Astrocyte (in vitro differentiated cells and primary cell): ENCODE data around the gene CHCHD4. TPM values are rescaled to one million over a fixed set of nuclear protein-coding genes. Genes with fewer than 3 reads are reported as not detected.

Experiments used
- DNase-seq: peaks from one replicate; pipeline ENCODE4 v3.0.0-alpha.2; 2010; ENCODE audit warnings: low read depth
- FAIRE-seq: peaks from 2 replicates; lab custom pipeline; 2011; peaks lifted over from hg19 to GRCh38; lab: Jason Lieb, UNC
- H2AFZ ChIP-seq: 2 replicates; pipeline ENCODE4 v1.6.0; 2012; ENCODE audit warnings: low read depth, low read length, inconsistent platforms
- H3K27ac ChIP-seq: 2 replicates; pipeline ENCODE4 v1.5.1; 2011; ENCODE audit warnings: low read depth, low read length, inconsistent platforms
- H3K27me3 ChIP-seq: 2 replicates; pipeline ENCODE4 v1.6.0; 2011; ENCODE audit warnings: low read length, inconsistent platforms; ENCODE audit not compliant: insufficient read depth
- H3K36me3 ChIP-seq: 2 replicates; pipeline ENCODE4 v1.5.1; 2011; ENCODE audit warnings: low read length, inconsistent platforms; ENCODE audit not compliant: insufficient read depth
- H3K4me1 ChIP-seq: 2 replicates; pipeline ENCODE4 v1.5.1; 2011; ENCODE audit warnings: low read length, inconsistent platforms; ENCODE audit not compliant: insufficient read depth
- H3K4me2 ChIP-seq: 2 replicates; pipeline ENCODE4 v1.6.0; 2012; ENCODE audit warnings: low read length, inconsistent platforms
- H3K4me3 ChIP-seq: 2 replicates; pipeline ENCODE4 v1.5.1; 2011; ENCODE audit warnings: low read depth, mild to moderate bottlenecking, low read length, inconsistent platforms; ENCODE audit not compliant: insufficient read depth
- H3K79me2 ChIP-seq: 2 replicates; pipeline ENCODE4 v1.6.0; 2012; ENCODE audit warnings: mild to moderate bottlenecking, low read length, inconsistent platforms; ENCODE audit not compliant: insufficient read depth
- H3K9ac ChIP-seq: 2 replicates; pipeline ENCODE4 v1.6.0; 2012; ENCODE audit warnings: mild to moderate bottlenecking, low read length, inconsistent platforms
- H3K9me3 ChIP-seq: 2 replicates; pipeline ENCODE4 v1.5.1; 2012; ENCODE audit warnings: low read depth, mild to moderate bottlenecking, low read length, inconsistent platforms; ENCODE audit not compliant: insufficient read depth
- H4K20me1 ChIP-seq: 2 replicates; pipeline ENCODE4 v1.6.0; 2012; ENCODE audit warnings: low read length, inconsistent platforms; ENCODE audit not compliant: insufficient read depth
- H3K27ac Mint-ChIP-seq: one replicate; pipeline ENCODE4 v1.8.0; 2021; ENCODE audit warnings: mild to moderate bottlenecking, mixed read lengths; ENCODE audit not compliant: unreplicated experiment
- H3K27me3 Mint-ChIP-seq: one replicate; pipeline ENCODE4 v1.8.0; 2021; ENCODE audit warnings: low read depth, mixed read lengths; ENCODE audit not compliant: unreplicated experiment
- H3K36me3 Mint-ChIP-seq: one replicate; pipeline ENCODE4 v1.8.0; 2021; ENCODE audit warnings: low read depth, mixed read lengths; ENCODE audit not compliant: unreplicated experiment
- H3K4me1 Mint-ChIP-seq: one replicate; pipeline ENCODE4 v1.8.0; 2021; ENCODE audit warnings: low read depth, mixed read lengths; ENCODE audit not compliant: unreplicated experiment
- H3K4me3 Mint-ChIP-seq: one replicate; pipeline ENCODE4 v1.8.0; 2021; ENCODE audit warnings: mild to moderate bottlenecking, moderate library complexity, mixed read lengths; ENCODE audit not compliant: unreplicated experiment
- H3K9me3 Mint-ChIP-seq: one replicate; pipeline ENCODE4 v1.8.0; 2021; ENCODE audit warnings: mild to moderate bottlenecking, mixed read lengths; ENCODE audit not compliant: unreplicated experiment
- CTCF ChIP-seq: IDR thresholded peaks from 2 replicates; pipeline ENCODE4 v1.5.1; 2011; ENCODE audit warnings: low read depth, mild to moderate bottlenecking, inconsistent platforms, low read length, moderate library complexity; ENCODE audit not compliant: insufficient read depth
- EZH2 ChIP-seq: IDR thresholded peaks from 2 replicates; pipeline ENCODE4 v1.6.1; 2012; ENCODE audit warnings: mild to moderate bottlenecking, low read length, inconsistent platforms; ENCODE audit not compliant: insufficient read depth
- total RNA-seq: library from RNA; stranded (reverse); gene quantifications from 2 replicates; pipeline ENCODE4 v1.2.1, GENCODE V29; 2021

CHCHD4 gene
- total RNA-seq, 1 donor from 2014 or later: 10.3 TPM

- H3K4me3 Mint-ChIP-seq: peak overlapping the region; percentile 22
- no peak overlapping the region for H2AFZ ChIP-seq
- peak overlapping the region; percentile 100 for H3K27ac ChIP-seq
- no peaks in the 10 kb centered on the region for H3K9me3 ChIP-seq
- peak overlapping the region; percentile 43 for H3K4me3 ChIP-seq
- TF ChIP-seq CTCF: no peak
- H3K79me2 ChIP-seq: no peaks in the 10 kb centered on the region
- H3K27ac Mint-ChIP-seq: peak overlapping the region; percentile 100
- H3K36me3 Mint-ChIP-seq: peaks cover 19% of the 10 kb centered on the region
- H3K9me3 Mint-ChIP-seq: no peaks in the 10 kb centered on the region
- H3K4me2 ChIP-seq: peak overlapping the region; percentile 81
- peaks cover 30% of the 10 kb centered on the region for H3K4me1 ChIP-seq
- H4K20me1 ChIP-seq: peaks cover 3% of the 10 kb centered on the region
- DNase-seq (peak; percentile 94), FAIRE-seq (peak; percentile 99)
- H3K27me3 ChIP-seq: no peaks in the 10 kb centered on the region
- peaks cover 11% of the 10 kb centered on the region for H3K36me3 ChIP-seq
- peak overlapping the region; percentile 91 for H3K9ac ChIP-seq
- H3K4me1 Mint-ChIP-seq: peaks cover 41% of the 10 kb centered on the region
- no peaks in the 10 kb centered on the region for H3K27me3 Mint-ChIP-seq
Observed at GRCh38 chr3:14143271-14144225, 18.9 kb upstream of the CHCHD4 start.

GRCh38 chr3:14142567-14143270 lies 18.0 kb upstream of the CHCHD4 start:
- H3K4me3 Mint-ChIP-seq: no peak overlapping the region
- DNase-seq: no peak
- peaks cover 41% of the 10 kb centered on the region for H3K4me1 Mint-ChIP-seq
- H2AFZ ChIP-seq: no peak overlapping the region
- H3K79me2 ChIP-seq: no peaks in the 10 kb centered on the region
- no peaks in the 10 kb centered on the region for H3K9me3 ChIP-seq
- H3K36me3 ChIP-seq: peaks cover 14% of the 10 kb centered on the region
- peak overlapping the region; percentile 91 for H3K9ac ChIP-seq
- peak overlapping the region; percentile 100 for H3K27ac Mint-ChIP-seq
- TF ChIP-seq CTCF (no peak), EZH2 (no peak)
- H3K4me1 ChIP-seq: peaks cover 30% of the 10 kb centered on the region
- no peaks in the 10 kb centered on the region for H3K27me3 Mint-ChIP-seq
- H4K20me1 ChIP-seq: peaks cover 3% of the 10 kb centered on the region
- no peaks in the 10 kb centered on the region for H3K9me3 Mint-ChIP-seq
- no peak overlapping the region for H3K4me3 ChIP-seq
- FAIRE-seq: no peak
- peaks cover 22% of the 10 kb centered on the region for H3K36me3 Mint-ChIP-seq
- H3K27me3 ChIP-seq: no peaks in the 10 kb centered on the region
- peak overlapping the region; percentile 100 for H3K27ac ChIP-seq
- peak overlapping the region; percentile 37 for H3K4me2 ChIP-seq
